ENCODE results near the gene PDE8B. TPM values are rescaled to one million over a fixed set of nuclear protein-coding genes. Genes with fewer than 3 reads are reported as not detected.

PDE8B gene
- total and polyA plus RNA-seq, 12 donors: 0.27 to 5.6 (median 1.4) TPM

DNA sequence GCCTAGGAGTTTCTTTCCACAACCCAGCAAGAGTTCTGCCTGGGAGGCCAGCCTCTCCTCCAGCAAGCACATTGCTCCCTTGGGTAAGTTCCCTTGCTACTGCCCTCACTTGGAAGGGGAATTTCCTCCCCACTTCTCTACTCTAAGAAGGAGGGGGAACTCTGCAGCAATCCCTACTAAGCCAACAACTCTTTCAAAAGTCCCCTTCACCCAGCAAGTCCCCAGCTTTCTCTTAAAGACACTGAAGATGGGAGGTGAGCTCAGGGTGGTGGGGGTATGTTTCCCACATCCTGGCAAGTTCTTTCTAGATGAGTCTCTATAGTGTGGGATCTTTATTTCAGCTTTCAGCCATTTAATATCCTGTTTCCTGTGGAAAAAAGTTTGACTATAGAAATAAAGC lies 49.0 kb downstream of the PDE8B start:
- no peaks in the 10 kb centered on the region for H3K4me1 ChIP-seq
- TF ChIP-seq, protein P1, sequence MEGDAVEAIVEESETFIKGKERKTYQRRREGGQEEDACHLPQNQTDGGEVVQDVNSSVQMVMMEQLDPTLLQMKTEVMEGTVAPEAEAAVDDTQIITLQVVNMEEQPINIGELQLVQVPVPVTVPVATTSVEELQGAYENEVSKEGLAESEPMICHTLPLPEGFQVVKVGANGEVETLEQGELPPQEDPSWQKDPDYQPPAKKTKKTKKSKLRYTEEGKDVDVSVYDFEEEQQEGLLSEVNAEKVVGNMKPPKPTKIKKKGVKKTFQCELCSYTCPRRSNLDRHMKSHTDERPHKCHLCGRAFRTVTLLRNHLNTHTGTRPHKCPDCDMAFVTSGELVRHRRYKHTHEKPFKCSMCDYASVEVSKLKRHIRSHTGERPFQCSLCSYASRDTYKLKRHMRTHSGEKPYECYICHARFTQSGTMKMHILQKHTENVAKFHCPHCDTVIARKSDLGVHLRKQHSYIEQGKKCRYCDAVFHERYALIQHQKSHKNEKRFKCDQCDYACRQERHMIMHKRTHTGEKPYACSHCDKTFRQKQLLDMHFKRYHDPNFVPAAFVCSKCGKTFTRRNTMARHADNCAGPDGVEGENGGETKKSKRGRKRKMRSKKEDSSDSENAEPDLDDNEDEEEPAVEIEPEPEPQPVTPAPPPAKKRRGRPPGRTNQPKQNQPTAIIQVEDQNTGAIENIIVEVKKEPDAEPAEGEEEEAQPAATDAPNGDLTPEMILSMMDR (IDR thresholded peaks at IDR 0.05): no peak
- H3K36me3 ChIP-seq: no peaks in the 10 kb centered on the region
- ATAC-seq (no peak), DNase-seq (no peak)
- no peak overlapping the region for H3K27ac ChIP-seq
- H3K9me3 ChIP-seq: peaks cover 0 to 3% (median 0%) of the 10 kb centered on the region in 11 donors
- H3K27me3 ChIP-seq: peaks cover 0 to 8% (median 0%) of the 10 kb centered on the region in 7 donors
- H3K4me3 ChIP-seq: no peak overlapping the region
- intact Hi-C loops (cut with DNase I): no loop called here

DNA sequence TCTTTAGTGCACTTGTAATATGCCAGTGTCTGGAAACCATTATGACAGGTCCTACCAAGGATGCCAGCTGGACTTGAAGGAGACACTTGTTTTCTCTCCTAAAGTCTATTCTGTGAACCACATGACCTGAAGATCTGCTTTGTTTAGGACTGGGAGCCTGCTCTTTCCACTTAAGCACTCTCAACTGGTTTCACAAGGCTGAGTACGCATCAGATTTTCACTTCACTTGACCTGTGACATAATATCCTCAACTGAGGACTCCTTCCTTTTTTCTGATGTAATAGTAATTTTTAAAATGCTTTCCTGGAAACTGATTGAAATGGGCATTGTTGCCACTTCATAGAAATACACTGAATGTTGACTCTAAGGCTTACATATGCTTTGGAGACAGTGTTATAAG lies 52.2 kb downstream of the PDE8B start:
- H3K9me3 ChIP-seq: no peaks in the 10 kb centered on the region
- DNase-seq (no peak), ATAC-seq (no peak)
- no peaks in the 10 kb centered on the region for H3K27me3 ChIP-seq
- no peaks in the 10 kb centered on the region for H3K4me1 ChIP-seq
- intact Hi-C loops (cut with DNase I): no loop called here
- no peaks in the 10 kb centered on the region for H3K36me3 ChIP-seq
- TF ChIP-seq, protein P1 (IDR thresholded peaks at IDR 0.05): no peak
- no peak overlapping the region for H3K27ac ChIP-seq
- H3K4me3 ChIP-seq: no peak overlapping the region
- WGBS, 2 donors: 83% methylated on average over 1 of the region's 1 CpG

- Histone ChIP-seq H3K4me3 (no peak overlapping the region), H3K4me1 (no peaks in the 10 kb centered on the region), H3K27me3 (no peaks in the 10 kb centered on the region), H3K9me3 (peaks cover 0 to 12% (median 0%) of the 10 kb centered on the region in 11 donors), H3K36me3 (no peaks in the 10 kb centered on the region), H3K27ac (no peak overlapping the region)
- TF ChIP-seq, protein P1 (IDR thresholded peaks at IDR 0.05): no peak
- WGBS, 2 donors: 68 to 81% methylated on average over 2 of the region's 2 CpGs
- ATAC-seq (no peak), DNase-seq (no peak)
- intact Hi-C loops (cut with DNase I): no loop called here
Observed at GRCh38 chr5:77266291-77266690, 55.8 kb downstream of the PDE8B start.

GRCh38 chr5:77267496-77267895 lies 57.0 kb downstream of the PDE8B start:
- DNase-seq: no peak
- ATAC-seq: no peak
- H3K36me3 ChIP-seq: no peaks in the 10 kb centered on the region
- H3K4me3 ChIP-seq: no peak overlapping the region
- WGBS, 2 donors: 81 to 85% methylated on average over 3 of the region's 3 CpGs
- no peaks in the 10 kb centered on the region for H3K4me1 ChIP-seq
- H3K9me3 ChIP-seq: peaks cover 0 to 12% (median 0%) of the 10 kb centered on the region in 11 donors
- H3K27ac ChIP-seq: no peak overlapping the region
- TF ChIP-seq, protein P1 (IDR thresholded peaks at IDR 0.05): no peak
- intact Hi-C loops (cut with DNase I): no loop called here
- H3K27me3 ChIP-seq: no peaks in the 10 kb centered on the region

All from heart right ventricle (tissue), 16 donors.